GM23248 (cell line): ENCODE measurements around the gene RORB.

Experiments used
- EZH2 ChIP-seq: fragments of 200-600 bp; sonication (generic); IDR thresholded peaks from 2 replicates; pipeline ENCODE4 v1.6.1; 2018; ENCODE audit warnings: antibody characterized with exemption, mild to moderate bottlenecking; ENCODE audit not compliant: insufficient read depth, poor library complexity, severe bottlenecking
- EZH2phosphoT487 ChIP-seq: fragments of 200-600 bp; sonication (generic); IDR thresholded peaks from 2 replicates; pipeline ENCODE4 v1.6.1; 2018; ENCODE audit warnings: antibody characterized with exemption, moderate library complexity, mild to moderate bottlenecking, low read depth; ENCODE audit not compliant: insufficient read depth

GRCh38 chr9:74499770-74500583, 2.8 kb downstream of the RORB start:
- peak; percentile 44 for TF ChIP-seq EZH2
- TF ChIP-seq EZH2phosphoT487: no peak
